Dendritic cell treated with granulocyte-macrophage colony-stimulating factor and Interleukin-4, amounts not matched to agents 40 ng/mL and 50 ng/mL, for 4 days (primary cell): ENCODE data around the gene IL21.

ENCODE experiments used
- H3K27ac Mint-ChIP-seq: one replicate; pipeline ENCODE4 v1.8.0; 2022; ENCODE audit warnings: mild to moderate bottlenecking, mixed read lengths
- H3K27me3 Mint-ChIP-seq: one replicate; pipeline ENCODE4 v1.8.0; 2022; ENCODE audit warnings: mild to moderate bottlenecking, mixed read lengths
- H3K36me3 Mint-ChIP-seq: one replicate; pipeline ENCODE4 v1.8.0; 2022; ENCODE audit warnings: low read depth, mixed read lengths
- H3K4me1 Mint-ChIP-seq: one replicate; pipeline ENCODE4 v1.8.0; 2022; ENCODE audit warnings: low read depth, mixed read lengths
- H3K4me3 Mint-ChIP-seq: one replicate; pipeline ENCODE4 v1.8.0; 2022; ENCODE audit warnings: mild to moderate bottlenecking, moderate library complexity, mixed read lengths
- H3K9me3 Mint-ChIP-seq: one replicate; pipeline ENCODE4 v1.8.0; 2022; ENCODE audit warnings: mixed read lengths
- intact Hi-C: fragments of 100-400 bp; cut with micrococcal nuclease; formaldehyde crosslinking; loops from one replicate; pipeline ENCODE4 v1.15.0; 2022

The IL21 gene

GRCh38 chr4:122621016-122621507 is at the start of gene IL21:
Gene IL21, minus strand, starts transcription at chr4:122621066. Its CDS starts 55 bp downstream, at chr4:122621011.
- Mint-ChIP-seq H3K4me3 (no peak within 1 kb of the TSS), H3K4me1 (no peaks in the 10 kb centered on the region), H3K36me3 (no peaks in the 10 kb centered on the region), H3K27ac (no peak within 1 kb of the TSS), H3K9me3 (no peaks in the 10 kb centered on the region), H3K27me3 (no peaks in the 10 kb centered on the region)
- intact Hi-C loops = no loop called here

DNA sequence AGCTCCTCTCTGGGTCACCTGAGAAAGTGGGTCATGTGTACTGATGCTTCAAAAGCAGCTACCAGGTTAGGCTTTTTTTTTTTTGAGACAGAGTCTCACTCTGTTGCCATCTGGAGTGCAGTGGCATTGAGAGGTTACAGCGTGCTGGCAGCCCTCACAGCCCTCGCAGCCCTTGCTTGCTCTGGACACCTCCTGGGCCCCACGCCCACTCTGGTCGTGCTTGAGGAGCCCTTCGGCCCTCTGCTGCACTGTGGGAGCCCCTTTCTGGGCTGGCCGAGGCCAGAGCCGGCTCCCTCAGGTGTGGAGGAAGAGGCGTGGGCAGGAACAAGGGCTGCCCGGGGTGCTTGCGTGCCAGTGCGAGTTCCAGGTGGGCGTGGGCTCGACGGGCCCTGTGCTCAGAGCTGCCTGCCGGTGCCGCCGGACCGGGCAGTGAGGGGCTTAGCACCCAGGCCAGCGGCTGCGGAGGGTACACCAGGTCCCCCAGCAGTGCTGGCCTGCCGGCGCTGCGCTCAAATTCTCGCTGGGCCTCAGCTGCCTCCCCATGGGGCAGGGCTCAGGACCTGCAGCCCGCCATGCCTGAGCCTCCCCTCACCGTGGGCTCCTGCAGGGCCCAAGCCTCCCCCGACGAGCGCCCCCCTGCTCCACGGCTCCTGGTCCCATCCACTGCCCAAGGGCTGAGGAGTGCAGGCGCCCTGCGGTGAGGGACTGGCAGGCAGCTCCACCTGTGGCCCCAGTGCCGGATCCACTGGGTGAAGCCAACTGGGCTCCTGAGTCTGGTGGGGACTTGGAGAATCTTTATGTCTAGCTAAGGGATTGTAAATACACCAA is 49.3 kb upstream of the IL21 start:
- Mint-ChIP-seq H3K4me1 (no peaks in the 10 kb centered on the region), H3K9me3 (peaks cover 6% of the 10 kb centered on the region), H3K4me3 (no peak overlapping the region), H3K27me3 (peaks cover 3% of the 10 kb centered on the region), H3K27ac (no peak overlapping the region), H3K36me3 (no peaks in the 10 kb centered on the region)
- intact Hi-C loops = no loop called here

DNA sequence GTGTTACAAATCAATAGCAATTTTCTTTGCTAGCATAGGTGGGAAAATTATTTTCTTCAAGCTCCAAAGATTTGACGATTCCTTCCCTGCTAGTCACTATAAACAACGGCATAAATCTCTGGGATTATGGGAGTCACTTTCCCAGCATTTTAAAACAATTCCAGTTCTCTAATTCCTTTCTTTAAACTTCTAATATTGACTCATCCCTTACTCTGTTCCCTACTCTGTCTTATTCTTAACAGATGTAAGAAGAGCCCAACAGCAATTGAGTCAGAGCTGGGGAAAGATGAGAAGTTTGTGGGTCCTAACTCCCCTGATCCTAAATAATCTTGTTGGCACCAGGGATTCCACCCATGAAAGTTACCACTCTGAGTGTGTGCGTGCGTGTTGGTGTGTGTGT is 47.4 kb upstream of the IL21 start:
- H3K27ac Mint-ChIP-seq = no peak overlapping the region
- no peak overlapping the region for H3K4me3 Mint-ChIP-seq
- H3K9me3 Mint-ChIP-seq = peaks cover 6% of the 10 kb centered on the region
- H3K4me1 Mint-ChIP-seq = no peaks in the 10 kb centered on the region
- peaks cover 3% of the 10 kb centered on the region for H3K27me3 Mint-ChIP-seq
- H3K36me3 Mint-ChIP-seq = no peaks in the 10 kb centered on the region
- intact Hi-C loops = no loop called here

DNA sequence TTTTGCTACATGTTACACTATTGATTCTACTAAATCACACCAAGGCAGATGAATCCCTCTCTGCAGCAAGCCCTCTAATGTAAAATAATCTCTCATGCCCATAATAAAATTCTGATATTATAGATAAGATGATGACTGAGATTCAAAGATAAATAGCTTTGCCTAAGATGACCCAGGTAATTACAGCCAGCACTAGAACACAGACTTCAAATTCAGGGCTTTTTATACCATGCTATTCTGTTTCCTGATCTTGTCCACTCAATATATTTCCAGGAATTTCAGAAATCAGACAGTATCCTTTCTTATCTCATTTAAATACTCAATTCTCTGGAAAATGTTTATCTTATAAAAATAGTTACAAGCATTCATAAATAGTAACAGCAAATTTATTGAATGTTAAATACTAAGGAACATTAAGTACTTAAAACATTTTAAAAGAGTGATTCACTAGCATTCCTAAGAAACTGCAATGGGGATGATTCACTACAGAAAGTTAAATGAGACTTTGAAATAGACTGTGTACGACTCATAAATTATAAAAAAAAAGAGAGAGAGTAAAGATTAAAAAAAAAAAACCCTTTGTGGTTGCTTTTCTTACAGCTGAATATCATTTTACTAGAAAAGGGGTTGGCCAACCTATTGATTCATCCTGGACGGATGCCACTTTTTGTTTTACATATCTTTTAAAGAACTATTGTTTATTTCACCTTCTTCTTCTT is 45.8 kb upstream of the IL21 start:
- no peak overlapping the region for H3K4me3 Mint-ChIP-seq
- H3K27me3 Mint-ChIP-seq = peaks cover 3% of the 10 kb centered on the region
- H3K9me3 Mint-ChIP-seq = peaks cover 6% of the 10 kb centered on the region
- no peaks in the 10 kb centered on the region for H3K4me1 Mint-ChIP-seq
- H3K36me3 Mint-ChIP-seq = no peaks in the 10 kb centered on the region
- intact Hi-C loops = no loop called here
- no peak overlapping the region for H3K27ac Mint-ChIP-seq

DNA sequence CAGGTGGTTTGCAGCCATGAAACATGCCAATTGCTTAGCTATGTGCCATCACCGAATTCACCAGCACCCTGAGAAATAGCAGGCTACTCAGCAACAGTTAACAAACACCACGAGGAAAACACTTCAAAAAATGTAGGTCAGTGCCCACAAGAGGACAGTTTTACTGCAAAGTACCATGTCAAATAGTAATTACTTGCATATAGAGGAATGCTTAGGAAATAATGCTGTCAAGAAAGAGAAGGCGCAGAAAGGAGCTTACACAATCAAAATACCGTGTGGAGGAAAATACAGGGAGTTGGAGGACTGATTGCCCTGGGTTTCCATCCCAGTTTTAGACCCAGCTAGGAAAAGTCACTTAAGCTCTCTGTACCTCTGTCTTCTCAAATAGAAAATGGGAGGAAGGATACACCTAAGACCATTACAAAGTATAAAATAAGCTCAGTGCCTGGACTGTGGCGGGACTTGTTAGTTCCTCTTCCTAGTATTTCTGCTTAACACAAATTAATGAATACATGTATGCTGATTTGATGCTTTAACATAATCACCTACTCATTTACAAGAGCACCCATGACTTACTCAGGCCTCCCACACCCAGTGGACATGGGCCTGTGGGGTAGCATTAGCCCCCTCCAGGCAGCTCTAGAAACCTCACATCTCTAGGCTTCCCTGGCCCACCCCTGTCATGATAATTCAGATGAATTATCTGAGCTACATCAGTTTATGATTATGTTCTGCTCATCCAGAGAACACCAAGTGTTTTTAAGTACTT is 44.5 kb upstream of the IL21 start:
- Mint-ChIP-seq H3K27ac (no peak overlapping the region), H3K4me3 (no peak overlapping the region), H3K4me1 (no peaks in the 10 kb centered on the region), H3K36me3 (no peaks in the 10 kb centered on the region), H3K27me3 (peaks cover 3% of the 10 kb centered on the region), H3K9me3 (no peaks in the 10 kb centered on the region)
- intact Hi-C loops = no loop called here

DNA sequence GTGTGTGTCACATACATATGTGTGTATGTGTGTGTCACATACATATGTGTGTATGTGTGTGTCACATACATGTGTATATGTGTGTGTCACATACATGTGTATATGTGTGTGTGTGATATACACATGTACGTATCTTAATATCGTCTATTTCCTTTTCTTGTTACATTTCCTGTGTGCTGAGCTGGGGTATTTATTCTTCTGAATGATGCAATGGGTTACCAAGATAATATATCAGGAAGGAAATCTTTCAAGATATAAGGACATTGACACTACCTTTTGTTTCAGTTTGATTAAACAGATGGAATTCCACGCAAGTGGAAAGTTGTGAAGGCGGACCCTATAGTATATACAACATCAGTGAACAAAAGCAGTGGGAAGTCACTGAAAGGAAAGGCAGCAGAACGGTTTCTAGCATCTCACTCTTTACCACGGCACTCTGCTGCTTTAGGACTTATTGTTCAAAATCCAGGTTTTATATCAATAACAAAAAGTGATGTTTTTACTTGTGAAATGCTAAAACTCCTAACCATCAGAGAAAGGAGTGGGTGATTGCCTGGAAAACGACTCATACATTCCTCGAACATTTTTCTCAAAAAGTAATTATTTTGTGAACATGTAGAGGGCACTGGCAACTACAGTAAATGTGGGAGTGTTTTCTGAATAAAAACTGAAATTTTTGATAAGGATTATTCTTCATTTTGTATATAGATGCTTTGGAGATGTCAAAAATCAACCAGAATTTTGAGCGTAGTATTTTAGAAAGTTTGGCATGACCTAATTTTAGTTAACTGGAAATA is 43.1 kb upstream of the IL21 start:
- H3K4me1 Mint-ChIP-seq = no peaks in the 10 kb centered on the region
- no peaks in the 10 kb centered on the region for H3K36me3 Mint-ChIP-seq
- intact Hi-C loops = no loop called here
- H3K27me3 Mint-ChIP-seq = peaks cover 3% of the 10 kb centered on the region
- H3K4me3 Mint-ChIP-seq = no peak overlapping the region
- H3K27ac Mint-ChIP-seq = no peak overlapping the region
- no peaks in the 10 kb centered on the region for H3K9me3 Mint-ChIP-seq

DNA sequence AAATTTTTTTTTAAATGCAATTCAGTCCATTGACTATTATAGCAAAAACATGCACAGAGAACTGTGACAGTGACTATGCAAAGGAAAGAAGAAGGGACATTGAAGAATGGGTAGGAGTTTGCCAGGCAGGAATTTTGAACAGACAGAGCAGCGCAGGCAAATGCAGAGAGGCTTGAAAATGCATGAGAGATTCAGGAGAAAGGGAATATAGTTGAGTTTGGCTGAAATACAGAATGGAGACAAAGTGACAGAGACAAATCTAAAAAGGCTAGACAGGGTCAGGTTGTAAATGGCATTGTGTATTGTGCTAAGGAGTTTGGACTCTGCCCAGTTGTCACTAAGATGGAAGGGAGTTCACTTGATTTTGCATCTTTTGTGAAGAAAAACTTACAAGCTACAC is 42.4 kb upstream of the IL21 start:
- intact Hi-C loops = no loop called here
- Mint-ChIP-seq H3K27ac (no peak overlapping the region), H3K4me1 (no peaks in the 10 kb centered on the region)

GRCh38 chr4:122662701-122663100 is 41.8 kb upstream of the IL21 start:
- Mint-ChIP-seq H3K27ac (no peak overlapping the region), H3K36me3 (no peaks in the 10 kb centered on the region), H3K27me3 (no peaks in the 10 kb centered on the region), H3K9me3 (no peaks in the 10 kb centered on the region), H3K4me3 (no peak overlapping the region), H3K4me1 (no peaks in the 10 kb centered on the region)
- intact Hi-C loops = no loop called here

More for the DNA sequence above, 42.4 kb upstream of the IL21 start:
- Mint-ChIP-seq H3K27me3 (no peaks in the 10 kb centered on the region), H3K4me3 (no peak overlapping the region), H3K36me3 (no peaks in the 10 kb centered on the region), H3K9me3 (no peaks in the 10 kb centered on the region)

DNA sequence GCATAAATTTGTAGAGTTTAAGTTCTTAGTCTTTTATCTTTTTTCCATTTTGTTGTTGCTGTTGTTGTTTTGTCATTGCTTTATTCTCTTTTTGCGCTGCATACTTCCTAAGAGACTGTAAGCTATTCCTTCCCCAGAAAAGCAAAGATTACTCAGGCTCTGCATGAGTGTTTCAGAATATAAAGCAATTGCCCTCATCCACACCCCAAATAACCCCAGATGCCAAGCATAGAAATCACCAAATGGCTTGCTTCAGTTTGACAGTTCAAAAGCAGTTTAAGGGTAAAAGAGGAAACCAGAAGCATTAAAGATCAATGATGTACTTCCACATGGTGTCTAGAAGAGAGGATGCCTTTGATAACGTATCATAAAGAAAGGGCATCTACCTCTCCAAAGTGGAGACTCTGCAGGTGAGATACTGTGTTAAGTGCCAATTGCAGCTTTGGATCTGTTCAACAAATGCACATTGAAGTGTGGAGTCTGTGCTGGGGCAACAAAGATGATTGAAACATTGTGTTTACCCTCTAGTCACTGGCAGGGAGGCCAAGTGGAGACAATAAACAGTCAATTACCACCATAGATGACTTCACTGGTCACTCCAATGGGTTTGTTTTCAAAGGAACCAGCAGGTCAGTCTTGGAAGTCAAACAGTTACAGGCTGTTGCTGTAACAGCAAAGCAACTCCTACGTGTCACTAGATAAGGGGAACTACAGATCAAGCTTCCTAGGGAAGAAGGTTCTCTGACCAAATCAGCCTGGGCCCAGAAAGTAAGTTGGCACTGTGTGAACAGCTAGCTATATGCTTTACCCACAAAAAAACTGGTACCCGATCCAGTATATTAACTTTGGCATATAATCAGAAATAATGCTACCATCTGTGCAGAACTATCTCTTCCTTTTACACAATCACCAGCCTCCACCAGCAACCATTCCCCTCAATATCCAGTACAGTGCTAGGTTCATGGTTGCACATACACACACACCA is 40.6 kb upstream of the IL21 start:
- no peaks in the 10 kb centered on the region for H3K36me3 Mint-ChIP-seq
- no peak overlapping the region for H3K4me3 Mint-ChIP-seq
- intact Hi-C loops = no loop called here
- H3K27ac Mint-ChIP-seq = no peak overlapping the region
- H3K9me3 Mint-ChIP-seq = peaks cover 6% of the 10 kb centered on the region
- no peaks in the 10 kb centered on the region for H3K27me3 Mint-ChIP-seq
- no peaks in the 10 kb centered on the region for H3K4me1 Mint-ChIP-seq

- intact Hi-C loops = no loop called here
- Mint-ChIP-seq H3K27me3 (no peaks in the 10 kb centered on the region), H3K4me3 (no peak overlapping the region), H3K4me1 (no peaks in the 10 kb centered on the region), H3K36me3 (no peaks in the 10 kb centered on the region), H3K27ac (no peak overlapping the region), H3K9me3 (peaks cover 6% of the 10 kb centered on the region)
These were observed 38.0 kb upstream of the IL21 start for GRCh38 chr4:122658818-122659295.

GRCh38 chr4:122658377-122658776 is 37.5 kb upstream of the IL21 start:
- Mint-ChIP-seq H3K9me3 (peaks cover 6% of the 10 kb centered on the region), H3K4me3 (no peak overlapping the region), H3K27me3 (no peaks in the 10 kb centered on the region), H3K27ac (no peak overlapping the region), H3K4me1 (no peaks in the 10 kb centered on the region), H3K36me3 (no peaks in the 10 kb centered on the region)
- intact Hi-C loops = no loop called here

DNA sequence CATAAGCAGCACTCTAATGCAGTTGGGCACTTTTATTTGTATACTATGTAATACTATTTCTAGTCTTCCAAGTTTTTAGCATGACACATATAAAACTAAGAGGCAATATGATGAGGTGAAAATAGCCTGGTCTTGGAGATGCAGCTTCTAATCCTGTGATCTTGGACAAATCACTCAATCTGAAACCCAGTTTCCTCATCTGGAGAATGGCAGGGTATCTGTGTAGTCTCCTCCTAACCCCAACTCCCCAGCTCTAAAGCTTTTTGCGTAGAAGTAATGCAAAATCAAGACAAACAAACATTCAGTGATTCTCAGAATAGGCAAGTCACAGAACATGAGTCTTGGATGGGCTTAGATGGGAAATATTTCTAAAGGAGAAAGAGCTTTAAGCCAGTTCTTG is 36.7 kb upstream of the IL21 start:
- Mint-ChIP-seq H3K4me3 (no peak overlapping the region), H3K9me3 (peaks cover 6% of the 10 kb centered on the region), H3K4me1 (no peaks in the 10 kb centered on the region), H3K27ac (no peak overlapping the region), H3K27me3 (no peaks in the 10 kb centered on the region), H3K36me3 (no peaks in the 10 kb centered on the region)
- intact Hi-C loops = no loop called here
